Lower leg skin (tissue), 3 donors: ENCODE measurements around the gene MOB1A.

Source experiments
- CTCF ChIP-seq, 3 donors: fragments of 450-650 bp; IDR thresholded peaks; one replicate each; pipeline ENCODE4 v1.5.1; 2016; ENCODE audit warnings: antibody characterized with exemption in 3 of 3, mild to moderate bottlenecking in 3 of 3, moderate library complexity in 2 of 3
- POLR2A ChIP-seq, 2 donors: fragments of 450-650 bp; IDR thresholded peaks; one replicate each; pipeline ENCODE4 v1.6.1; 2016 to 2017; ENCODE audit warnings: antibody characterized with exemption in 2 of 2, mild to moderate bottlenecking in 1 of 2, moderate library complexity in 1 of 2

- TF ChIP-seq POLR2A (IDR thresholded peaks at IDR 0.05), result no peak
- no peak for TF ChIP-seq CTCF (IDR thresholded peaks at IDR 0.05)
Measured at GRCh38 chr2:74183878-74184277, 5.2 kb upstream of the MOB1A start.
